GM23338 (cell line): ENCODE results near the gene CCDC30. TPM values are rescaled to one million over a fixed set of nuclear protein-coding genes. Genes with fewer than 3 reads are reported as not detected.

Source experiments
- CTCF ChIP-seq, 2 experiments: fragments of 200-600 bp in 1 of 2; sonication (generic) in 1 of 2; conservative IDR thresholded peaks; 2 replicates each; pipeline versions ENCODE4 v1.5.1 to v1.6.1; 2016 to 2017; ENCODE audit warnings: antibody characterized with exemption in 2 of 2, low read depth in 2 of 2, mild to moderate bottlenecking in 2 of 2, moderate library complexity in 1 of 2
- ETS1 ChIP-seq: IDR thresholded peaks from 2 replicates; pipeline ENCODE4 v1.6.1; 2016; ENCODE audit warnings: antibody characterized with exemption
- EZH2 ChIP-seq: fragments of 200-600 bp; sonication (generic); IDR thresholded peaks from one replicate; pipeline ENCODE4 v1.8.0; 2017; ENCODE audit warnings: antibody characterized with exemption, mild to moderate bottlenecking, low read depth; ENCODE audit not compliant: unreplicated experiment
- NANOG ChIP-seq: IDR thresholded peaks from 2 replicates; pipeline ENCODE4 v1.6.1; 2016; ENCODE audit warnings: antibody characterized with exemption, borderline replicate concordance
- POLR2AphosphoS5 ChIP-seq: IDR thresholded peaks from 2 replicates; pipeline ENCODE4 v1.6.1; 2016; ENCODE audit warnings: antibody characterized with exemption, low read depth
- STAT1 ChIP-seq: IDR thresholded peaks from one replicate; pipeline ENCODE4 v1.6.1; 2016; ENCODE audit warnings: antibody characterized with exemption; ENCODE audit not compliant: unreplicated experiment
- ZNF114 ChIP-seq: fragments of 250-450 bp; sonication (Bioruptor Pico); IDR thresholded peaks from 2 replicates; pipeline ENCODE4 v1.5.0; 2020; ENCODE audit warnings: mild to moderate bottlenecking, moderate library complexity
- ZNF331 ChIP-seq: fragments of 250-450 bp; sonication (Bioruptor Pico); IDR thresholded peaks from 2 replicates; pipeline ENCODE4 v1.5.0; 2020; ENCODE audit warnings: low read depth, mild to moderate bottlenecking, moderate library complexity
- ZNF462 ChIP-seq: fragments of 250-450 bp; sonication (Bioruptor Pico); IDR thresholded peaks from 2 replicates; pipeline ENCODE4 v1.5.0; 2020; ENCODE audit warnings: mild to moderate bottlenecking, moderate library complexity
- polyA plus RNA-seq: library from polyadenylated mRNA; unstranded; fragments of >200 nt; fragmentation: Nextera tagmentation; extraction: Ambion mirVana; gene quantifications from 2 replicates; pipeline ENCODE4 v1.2.1, GENCODE V29; 2016
- total RNA-seq: library from RNA; depleted of rRNA; stranded (reverse); fragments of >200 nt; shearing (Covaris generic); gene quantifications from 2 replicates; pipeline ENCODE4 v1.2.3, GENCODE V29; 2014

Gene CCDC30
- total and polyA plus RNA-seq, 2 experiments from 2014 or later: 0.56 to 1.8 TPM

GRCh38 chr1:42433369-42433768 is 29.7 kb upstream of the CCDC30 start (continued):
- TF ChIP-seq ZNF462 (CRISPR knock-in tag) (no peak), ZNF114 (CRISPR knock-in tag) (no peak), NANOG (no peak), EZH2 (no peak), ETS1 (no peak), ZNF331 (CRISPR knock-in tag) (no peak), POLR2AphosphoS5 (no peak), STAT1 (no peak), CTCF (conservative IDR thresholded peaks at IDR 0.05; ENCODE audit: low read depth in 2 of 2) (no peak)
